Measurements from ENCODE around the gene RIPOR3.

RIPOR3 gene

DNA sequence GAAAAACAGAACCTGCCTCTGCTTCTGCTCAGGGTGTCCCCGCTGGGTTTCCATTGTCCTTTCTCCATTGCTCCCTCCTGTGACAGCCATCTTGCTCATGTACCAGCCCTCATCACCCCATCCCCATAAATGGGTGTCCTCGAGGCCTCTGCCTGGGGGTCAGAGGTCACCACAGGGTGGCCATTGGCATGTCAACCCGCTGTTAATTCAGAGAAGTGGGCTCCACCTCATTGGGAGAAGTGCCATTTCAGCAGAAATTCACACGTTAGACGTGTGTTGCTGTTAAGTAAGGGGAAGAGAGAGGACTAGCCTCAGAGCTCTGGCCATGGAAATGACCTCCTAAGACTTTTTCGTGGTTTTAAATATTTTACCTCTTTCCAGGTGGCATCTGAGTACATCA lies 109.2 kb downstream of the RIPOR3 start:
- Histone ChIP-seq H3K27me3 (ENCODE audit: insufficient read depth, poor library complexity, severe bottlenecking) (no peaks in the 10 kb centered on the region), H3K27ac (ENCODE audit: poor library complexity, severe bottlenecking) (no peak overlapping the region), H3K9me3 (ENCODE audit: severe bottlenecking) (no peaks in the 10 kb centered on the region), H3K36me3 (ENCODE audit: low read depth) (peaks cover 93% of the 10 kb centered on the region), H3K4me1 (ENCODE audit: insufficient read depth, poor library complexity, severe bottlenecking) (peaks cover 5% of the 10 kb centered on the region), H3K4me3 (ENCODE audit: severe bottlenecking) (no peak overlapping the region)
- DNase-seq (ENCODE audit: low spot score) (peak; percentile 62), ATAC-seq (ENCODE audit: low read depth) (no peak)
- TF ChIP-seq, protein P1, sequence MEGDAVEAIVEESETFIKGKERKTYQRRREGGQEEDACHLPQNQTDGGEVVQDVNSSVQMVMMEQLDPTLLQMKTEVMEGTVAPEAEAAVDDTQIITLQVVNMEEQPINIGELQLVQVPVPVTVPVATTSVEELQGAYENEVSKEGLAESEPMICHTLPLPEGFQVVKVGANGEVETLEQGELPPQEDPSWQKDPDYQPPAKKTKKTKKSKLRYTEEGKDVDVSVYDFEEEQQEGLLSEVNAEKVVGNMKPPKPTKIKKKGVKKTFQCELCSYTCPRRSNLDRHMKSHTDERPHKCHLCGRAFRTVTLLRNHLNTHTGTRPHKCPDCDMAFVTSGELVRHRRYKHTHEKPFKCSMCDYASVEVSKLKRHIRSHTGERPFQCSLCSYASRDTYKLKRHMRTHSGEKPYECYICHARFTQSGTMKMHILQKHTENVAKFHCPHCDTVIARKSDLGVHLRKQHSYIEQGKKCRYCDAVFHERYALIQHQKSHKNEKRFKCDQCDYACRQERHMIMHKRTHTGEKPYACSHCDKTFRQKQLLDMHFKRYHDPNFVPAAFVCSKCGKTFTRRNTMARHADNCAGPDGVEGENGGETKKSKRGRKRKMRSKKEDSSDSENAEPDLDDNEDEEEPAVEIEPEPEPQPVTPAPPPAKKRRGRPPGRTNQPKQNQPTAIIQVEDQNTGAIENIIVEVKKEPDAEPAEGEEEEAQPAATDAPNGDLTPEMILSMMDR (IDR thresholded peaks at IDR 0.05; ENCODE audit: poor library complexity, severe bottlenecking), result no peak

DNA sequence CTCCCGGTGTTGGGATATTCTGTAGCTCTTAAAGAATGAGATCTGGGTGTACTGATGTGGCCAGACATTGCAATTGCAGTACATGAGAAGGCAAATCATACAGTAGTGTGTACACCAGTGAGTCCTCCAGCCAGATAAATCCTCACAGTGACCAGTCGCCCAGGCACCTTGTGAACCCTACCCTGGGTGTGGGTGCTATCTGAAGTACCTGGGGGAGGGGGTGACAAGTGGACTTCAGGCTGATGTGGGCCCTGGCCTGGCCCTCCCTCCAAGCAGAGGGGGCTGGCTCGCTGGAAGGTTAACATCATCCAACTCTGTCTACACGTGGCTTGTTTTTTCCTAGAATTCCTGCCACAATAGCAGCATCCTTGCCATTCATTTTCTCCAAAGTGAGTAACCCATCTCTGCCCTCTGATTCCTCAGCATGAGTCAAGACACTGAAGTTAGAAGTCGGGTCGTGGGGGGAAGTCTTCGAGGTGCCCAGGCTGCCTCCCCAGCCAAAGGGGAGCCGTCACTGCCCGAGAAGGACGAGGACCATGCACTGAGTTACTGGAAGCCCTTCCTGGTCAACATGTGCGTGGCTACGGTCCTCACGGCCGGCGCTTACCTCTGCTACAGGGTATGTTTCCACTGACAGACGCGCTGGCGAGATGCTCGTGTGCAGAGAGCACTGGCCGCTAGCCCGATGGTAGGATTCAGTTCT lies 110.3 kb downstream of the RIPOR3 start:
- ATAC-seq (ENCODE audit: low read depth) (no peak), DNase-seq (ENCODE audit: low spot score) (peak; percentile 83)
- H3K27me3 ChIP-seq (ENCODE audit: insufficient read depth, poor library complexity, severe bottlenecking), result no peaks in the 10 kb centered on the region
- TF ChIP-seq, protein P1 (IDR thresholded peaks at IDR 0.05; ENCODE audit: poor library complexity, severe bottlenecking), result no peak
- H3K4me1 ChIP-seq (ENCODE audit: insufficient read depth, poor library complexity, severe bottlenecking), result no peaks in the 10 kb centered on the region
- H3K9me3 ChIP-seq (ENCODE audit: severe bottlenecking), result no peaks in the 10 kb centered on the region
- H3K4me3 ChIP-seq (ENCODE audit: severe bottlenecking), result no peak overlapping the region
- no peak overlapping the region for H3K27ac ChIP-seq (ENCODE audit: poor library complexity, severe bottlenecking)
- H3K36me3 ChIP-seq (ENCODE audit: low read depth), result peaks cover 97% of the 10 kb centered on the region

DNA sequence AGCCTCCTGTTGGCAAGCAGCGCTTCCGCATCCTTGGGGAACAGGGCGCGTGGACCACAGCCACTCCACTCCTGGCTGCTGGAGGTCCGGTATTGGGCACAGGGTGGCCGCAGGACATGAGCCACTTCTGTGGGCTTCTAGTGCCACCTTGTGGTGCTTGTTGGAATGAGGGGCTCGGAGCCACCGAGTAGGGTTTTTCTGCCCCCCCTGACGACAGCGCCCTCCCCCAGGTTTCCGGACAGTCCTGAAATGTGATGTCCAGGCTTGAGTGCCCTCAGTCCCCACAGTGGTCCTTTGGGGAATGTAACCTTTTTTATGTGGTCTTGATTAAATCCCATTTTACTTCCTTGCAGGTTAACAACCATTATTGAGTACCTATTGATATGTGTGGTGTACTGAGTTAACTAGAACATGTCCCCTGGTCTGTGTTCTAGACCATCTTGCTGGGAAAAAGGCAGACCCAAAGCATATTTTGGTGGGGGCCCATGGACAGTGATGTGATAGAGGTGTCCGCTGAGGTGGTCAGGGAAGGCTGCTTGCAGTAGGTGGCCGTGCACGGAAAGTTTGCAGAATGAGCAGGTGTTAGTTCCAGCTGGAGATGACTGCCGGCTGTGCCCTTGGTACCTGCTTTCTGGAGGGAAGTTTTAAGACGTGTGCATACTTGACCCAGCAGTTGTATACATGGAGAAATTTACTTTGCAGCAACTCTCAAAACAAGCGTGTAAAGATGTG lies 111.2 kb downstream of the RIPOR3 start:
- Histone ChIP-seq H3K27me3 (ENCODE audit: insufficient read depth, poor library complexity, severe bottlenecking) (no peaks in the 10 kb centered on the region), H3K9me3 (ENCODE audit: severe bottlenecking) (no peaks in the 10 kb centered on the region), H3K27ac (ENCODE audit: poor library complexity, severe bottlenecking) (no peak overlapping the region), H3K4me1 (ENCODE audit: insufficient read depth, poor library complexity, severe bottlenecking) (no peaks in the 10 kb centered on the region), H3K4me3 (ENCODE audit: severe bottlenecking) (no peak overlapping the region), H3K36me3 (ENCODE audit: low read depth) (peaks cover 97% of the 10 kb centered on the region)
- TF ChIP-seq, protein P1 (IDR thresholded peaks at IDR 0.05; ENCODE audit: poor library complexity, severe bottlenecking), result peak; percentile 99
- DNase-seq (ENCODE audit: low spot score) (peak; percentile 80), ATAC-seq (ENCODE audit: low read depth) (peak; percentile 41)

DNA sequence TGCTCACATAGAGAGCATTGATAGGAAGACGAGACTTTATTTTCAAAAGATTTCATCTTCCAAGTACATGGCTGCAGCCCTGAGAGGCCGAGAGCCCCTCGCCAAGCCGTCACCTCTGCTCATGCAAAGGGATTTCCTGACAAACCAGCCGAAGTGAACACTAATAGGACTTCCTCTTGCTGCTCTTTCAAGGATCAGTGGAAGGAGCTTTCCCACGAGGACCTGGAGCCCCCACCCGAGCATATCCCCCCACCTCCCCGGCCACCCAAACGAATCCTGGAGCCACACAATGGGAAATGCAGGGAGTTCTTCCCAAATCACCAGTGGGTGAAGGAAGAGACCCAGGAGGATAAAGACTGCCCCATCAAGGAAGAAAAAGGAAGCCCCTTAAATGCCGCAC lies 111.8 kb downstream of the RIPOR3 start:
- no peak overlapping the region for H3K4me3 ChIP-seq (ENCODE audit: severe bottlenecking)
- ATAC-seq (ENCODE audit: low read depth) (no peak), DNase-seq (ENCODE audit: low spot score) (peak; percentile 60)
- TF ChIP-seq, protein P1 (IDR thresholded peaks at IDR 0.05; ENCODE audit: poor library complexity, severe bottlenecking), result no peak
- H3K36me3 ChIP-seq (ENCODE audit: low read depth), result peaks cover 98% of the 10 kb centered on the region
- no peaks in the 10 kb centered on the region for H3K4me1 ChIP-seq (ENCODE audit: insufficient read depth, poor library complexity, severe bottlenecking)
- H3K9me3 ChIP-seq (ENCODE audit: severe bottlenecking), result no peaks in the 10 kb centered on the region
- no peak overlapping the region for H3K27ac ChIP-seq (ENCODE audit: poor library complexity, severe bottlenecking)
- H3K27me3 ChIP-seq (ENCODE audit: insufficient read depth, poor library complexity, severe bottlenecking), result no peaks in the 10 kb centered on the region

DNA sequence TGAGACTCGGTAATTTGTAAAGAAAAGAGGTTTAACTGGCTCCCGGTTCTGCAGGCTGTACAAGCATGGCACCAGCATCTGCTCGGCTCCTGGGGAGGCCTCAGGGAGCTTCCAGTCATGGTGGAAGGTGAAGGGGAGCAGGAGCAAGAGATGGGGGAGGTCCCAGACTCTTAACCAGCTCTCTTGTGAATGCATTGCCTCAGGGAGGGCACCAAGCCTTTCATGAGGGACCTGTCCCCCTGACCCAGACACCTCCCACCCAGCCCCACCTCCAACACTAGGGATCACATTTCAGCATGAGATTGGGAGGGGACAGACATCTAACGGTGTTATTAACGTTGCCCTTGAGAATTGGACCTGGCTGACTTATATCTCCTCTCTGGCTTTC lies 112.6 kb downstream of the RIPOR3 start:
- Histone ChIP-seq H3K27ac (ENCODE audit: poor library complexity, severe bottlenecking) (no peak overlapping the region), H3K9me3 (ENCODE audit: severe bottlenecking) (no peaks in the 10 kb centered on the region), H3K27me3 (ENCODE audit: insufficient read depth, poor library complexity, severe bottlenecking) (no peaks in the 10 kb centered on the region), H3K36me3 (ENCODE audit: low read depth) (peaks cover 100% of the 10 kb centered on the region), H3K4me1 (ENCODE audit: insufficient read depth, poor library complexity, severe bottlenecking) (no peaks in the 10 kb centered on the region), H3K4me3 (ENCODE audit: severe bottlenecking) (no peak overlapping the region)
- TF ChIP-seq, protein P1 (IDR thresholded peaks at IDR 0.05; ENCODE audit: poor library complexity, severe bottlenecking), result no peak
- ATAC-seq (ENCODE audit: low read depth), result no peak
- DNase-seq (ENCODE audit: low spot score), result peak; percentile 67
